ENCODE data around the gene CDK15.

Gene CDK15

DNA sequence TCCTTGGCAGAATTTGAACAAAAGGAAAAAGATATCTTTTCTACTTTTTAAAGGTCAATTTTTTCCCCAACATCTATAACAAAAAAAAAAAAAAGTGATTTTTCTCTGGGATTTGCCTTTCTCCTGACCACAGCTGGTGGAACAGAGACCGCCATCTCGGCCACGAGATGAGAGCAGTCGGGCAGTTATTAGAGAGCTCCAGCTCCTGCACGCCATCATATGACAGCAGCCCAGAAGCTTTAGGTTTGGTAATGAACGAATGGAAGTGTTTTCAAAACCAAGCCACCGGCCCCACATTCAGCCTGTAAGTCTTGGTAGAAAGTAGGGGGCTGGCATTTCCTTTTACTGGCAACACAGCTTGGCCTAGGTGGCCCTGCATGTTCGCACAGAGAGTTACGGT is 132.4 kb downstream of the CDK15 start:
- ChIA-PET CTCF (interaction anchor here (0.6 to 1.6 kb wide), 4 partner anchors 9 to 240 kb away, joined by 3 to 4 read pairs (median 3); no protein-coding TSS in a partner anchor), POLR2A (no interaction called here)
- H3K27ac ChIP-seq (ENCODE audit: extremely low read depth, low read depth, low read length), result no peak overlapping the region
- no peaks in the 10 kb centered on the region for H3K4me1 ChIP-seq (ENCODE audit: control insufficient read depth, insufficient read depth, low read length)
- no peak overlapping the region for H3K4me3 ChIP-seq (ENCODE audit: low read depth, low read length)
- TF ChIP-seq OVOL3 (tag by site-specific recombination; IDR thresholded peaks at IDR 0.05), result no peak
- H3K9me3 ChIP-seq (ENCODE audit: control insufficient read depth, insufficient read depth, low read depth, low read length), result no peaks in the 10 kb centered on the region
- H3K36me3 ChIP-seq (ENCODE audit: control insufficient read depth in 2 of 2, insufficient read depth in 1 of 2, low read length in 2 of 2), result no peaks in the 10 kb centered on the region

DNA sequence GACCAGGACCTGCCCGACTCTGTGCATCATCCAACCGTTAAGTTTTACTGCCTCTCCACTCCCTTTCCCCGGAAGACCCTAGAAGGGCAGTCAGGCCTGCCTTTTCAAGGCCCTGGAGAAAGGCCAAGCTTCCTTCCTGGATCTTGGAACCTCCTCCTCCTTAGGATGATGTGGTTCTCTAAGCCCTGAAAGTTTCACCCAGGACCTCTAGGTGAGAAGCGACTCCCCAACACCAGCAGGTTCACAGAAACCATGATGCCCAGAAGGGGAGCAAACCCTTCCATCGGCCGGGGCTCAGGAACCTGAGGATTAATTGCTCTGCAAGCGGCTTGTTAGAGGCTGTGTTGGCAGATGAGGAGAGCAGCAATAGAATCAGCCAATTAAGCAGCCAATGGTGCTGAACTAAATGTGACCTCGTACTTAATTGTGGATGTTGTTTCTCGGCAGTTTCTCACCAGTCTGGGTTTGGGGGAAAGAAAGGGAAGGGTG is 133.2 kb downstream of the CDK15 start:
- H3K9me3 ChIP-seq (ENCODE audit: control insufficient read depth, insufficient read depth, low read depth, low read length), result no peaks in the 10 kb centered on the region
- ChIA-PET CTCF (interaction anchor here (1.0 to 1.6 kb wide), 2 partner anchors 10 to 80 kb away, joined by 3 to 4 read pairs; no protein-coding TSS in a partner anchor), POLR2A (no interaction called here)
- no peaks in the 10 kb centered on the region for H3K4me1 ChIP-seq (ENCODE audit: control insufficient read depth, insufficient read depth, low read length)
- no peak overlapping the region for H3K27ac ChIP-seq (ENCODE audit: extremely low read depth, low read depth, low read length)
- no peak overlapping the region for H3K4me3 ChIP-seq (ENCODE audit: low read depth, low read length)
- no peaks in the 10 kb centered on the region for H3K36me3 ChIP-seq (ENCODE audit: control insufficient read depth in 2 of 2, insufficient read depth in 1 of 2, low read length in 2 of 2)
- TF ChIP-seq ZNF416 (tag by site-specific recombination; IDR thresholded peaks at IDR 0.05) (no peak), ZNF138 (tag by site-specific recombination; IDR thresholded peaks at IDR 0.05; ENCODE audit: borderline replicate concordance) (no peak), ZNF521 (tag by site-specific recombination; IDR thresholded peaks at IDR 0.05) (no peak), ZNF211 (tag by site-specific recombination; IDR thresholded peaks at IDR 0.05; ENCODE audit: low read depth) (no peak), ZBTB17 (tag by site-specific recombination; IDR thresholded peaks at IDR 0.05) (peak; percentile 37; the same call in 1 of the 2 replicates), ZNF433 (tag by site-specific recombination; IDR thresholded peaks at IDR 0.05; ENCODE audit: low read depth) (no peak), ZNF585B (tag by site-specific recombination; IDR thresholded peaks at IDR 0.05) (no peak)
- TF ChIP-seq, protein P1, sequence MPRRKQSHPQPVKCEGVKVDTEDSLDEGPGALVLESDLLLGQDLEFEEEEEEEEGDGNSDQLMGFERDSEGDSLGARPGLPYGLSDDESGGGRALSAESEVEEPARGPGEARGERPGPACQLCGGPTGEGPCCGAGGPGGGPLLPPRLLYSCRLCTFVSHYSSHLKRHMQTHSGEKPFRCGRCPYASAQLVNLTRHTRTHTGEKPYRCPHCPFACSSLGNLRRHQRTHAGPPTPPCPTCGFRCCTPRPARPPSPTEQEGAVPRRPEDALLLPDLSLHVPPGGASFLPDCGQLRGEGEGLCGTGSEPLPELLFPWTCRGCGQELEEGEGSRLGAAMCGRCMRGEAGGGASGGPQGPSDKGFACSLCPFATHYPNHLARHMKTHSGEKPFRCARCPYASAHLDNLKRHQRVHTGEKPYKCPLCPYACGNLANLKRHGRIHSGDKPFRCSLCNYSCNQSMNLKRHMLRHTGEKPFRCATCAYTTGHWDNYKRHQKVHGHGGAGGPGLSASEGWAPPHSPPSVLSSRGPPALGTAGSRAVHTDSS (tag by site-specific recombination; IDR thresholded peaks at IDR 0.05), result no peak

DNA sequence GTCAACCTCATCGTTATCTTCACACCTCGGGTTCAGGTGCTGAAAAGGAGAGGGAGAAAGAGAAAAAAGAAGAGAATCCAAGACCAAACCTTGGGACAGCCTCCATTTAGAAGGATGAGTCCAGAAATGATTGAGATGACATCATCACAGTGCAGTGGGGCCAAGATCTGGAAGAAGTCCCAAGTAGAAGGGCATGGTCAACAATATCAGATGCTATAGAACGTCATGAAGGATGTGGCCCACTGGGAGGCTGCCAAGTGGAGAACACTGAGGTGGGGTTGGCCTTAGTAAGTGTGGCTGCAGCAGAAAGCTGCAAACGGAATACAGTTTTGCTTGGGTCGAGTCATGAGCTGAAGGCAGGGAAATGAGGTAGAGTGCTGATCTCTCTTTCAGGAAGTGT is 136.2 kb downstream of the CDK15 start:
- no peaks in the 10 kb centered on the region for H3K9me3 ChIP-seq (ENCODE audit: control insufficient read depth, insufficient read depth, low read depth, low read length)
- H3K27ac ChIP-seq (ENCODE audit: extremely low read depth, low read depth, low read length), result no peak overlapping the region
- ChIA-PET CTCF (no interaction called here), POLR2A (no interaction called here)
- no peak overlapping the region for H3K4me3 ChIP-seq (ENCODE audit: low read depth, low read length)
- no peaks in the 10 kb centered on the region for H3K4me1 ChIP-seq (ENCODE audit: control insufficient read depth, insufficient read depth, low read length)
- no peaks in the 10 kb centered on the region for H3K36me3 ChIP-seq (ENCODE audit: control insufficient read depth in 2 of 2, insufficient read depth in 1 of 2, low read length in 2 of 2)
- TF ChIP-seq ZBTB21 (tag by site-specific recombination; IDR thresholded peaks at IDR 0.05) (peak; percentile 61; the same call in 1 of the 2 replicates), RBAK (tag by site-specific recombination; IDR thresholded peaks at IDR 0.05) (no peak), BCL11A (tag by site-specific recombination; IDR thresholded peaks at IDR 0.05; ENCODE audit: low read depth) (no peak), ZNF433 (tag by site-specific recombination; IDR thresholded peaks at IDR 0.05; ENCODE audit: low read depth) (no peak), ZNF791 (tag by site-specific recombination; IDR thresholded peaks at IDR 0.05) (no peak), ZNF629 (tag by site-specific recombination; IDR thresholded peaks at IDR 0.05) (peak; percentile 38; the same call in 1 of the 2 replicates)
- TF ChIP-seq, protein P2, sequence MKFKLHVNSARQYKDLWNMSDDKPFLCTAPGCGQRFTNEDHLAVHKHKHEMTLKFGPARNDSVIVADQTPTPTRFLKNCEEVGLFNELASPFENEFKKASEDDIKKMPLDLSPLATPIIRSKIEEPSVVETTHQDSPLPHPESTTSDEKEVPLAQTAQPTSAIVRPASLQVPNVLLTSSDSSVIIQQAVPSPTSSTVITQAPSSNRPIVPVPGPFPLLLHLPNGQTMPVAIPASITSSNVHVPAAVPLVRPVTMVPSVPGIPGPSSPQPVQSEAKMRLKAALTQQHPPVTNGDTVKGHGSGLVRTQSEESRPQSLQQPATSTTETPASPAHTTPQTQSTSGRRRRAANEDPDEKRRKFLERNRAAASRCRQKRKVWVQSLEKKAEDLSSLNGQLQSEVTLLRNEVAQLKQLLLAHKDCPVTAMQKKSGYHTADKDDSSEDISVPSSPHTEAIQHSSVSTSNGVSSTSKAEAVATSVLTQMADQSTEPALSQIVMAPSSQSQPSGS (tag by site-specific recombination; IDR thresholded peaks at IDR 0.05; ENCODE audit: low read depth), result peak; percentile 70
- TF ChIP-seq, protein P3, sequence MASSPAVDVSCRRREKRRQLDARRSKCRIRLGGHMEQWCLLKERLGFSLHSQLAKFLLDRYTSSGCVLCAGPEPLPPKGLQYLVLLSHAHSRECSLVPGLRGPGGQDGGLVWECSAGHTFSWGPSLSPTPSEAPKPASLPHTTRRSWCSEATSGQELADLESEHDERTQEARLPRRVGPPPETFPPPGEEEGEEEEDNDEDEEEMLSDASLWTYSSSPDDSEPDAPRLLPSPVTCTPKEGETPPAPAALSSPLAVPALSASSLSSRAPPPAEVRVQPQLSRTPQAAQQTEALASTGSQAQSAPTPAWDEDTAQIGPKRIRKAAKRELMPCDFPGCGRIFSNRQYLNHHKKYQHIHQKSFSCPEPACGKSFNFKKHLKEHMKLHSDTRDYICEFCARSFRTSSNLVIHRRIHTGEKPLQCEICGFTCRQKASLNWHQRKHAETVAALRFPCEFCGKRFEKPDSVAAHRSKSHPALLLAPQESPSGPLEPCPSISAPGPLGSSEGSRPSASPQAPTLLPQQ (tag by site-specific recombination; IDR thresholded peaks at IDR 0.05), result 0 out of 2 replicates have a peak, but pooled peaks have one; percentile 37
- TF ChIP-seq, protein P4, sequence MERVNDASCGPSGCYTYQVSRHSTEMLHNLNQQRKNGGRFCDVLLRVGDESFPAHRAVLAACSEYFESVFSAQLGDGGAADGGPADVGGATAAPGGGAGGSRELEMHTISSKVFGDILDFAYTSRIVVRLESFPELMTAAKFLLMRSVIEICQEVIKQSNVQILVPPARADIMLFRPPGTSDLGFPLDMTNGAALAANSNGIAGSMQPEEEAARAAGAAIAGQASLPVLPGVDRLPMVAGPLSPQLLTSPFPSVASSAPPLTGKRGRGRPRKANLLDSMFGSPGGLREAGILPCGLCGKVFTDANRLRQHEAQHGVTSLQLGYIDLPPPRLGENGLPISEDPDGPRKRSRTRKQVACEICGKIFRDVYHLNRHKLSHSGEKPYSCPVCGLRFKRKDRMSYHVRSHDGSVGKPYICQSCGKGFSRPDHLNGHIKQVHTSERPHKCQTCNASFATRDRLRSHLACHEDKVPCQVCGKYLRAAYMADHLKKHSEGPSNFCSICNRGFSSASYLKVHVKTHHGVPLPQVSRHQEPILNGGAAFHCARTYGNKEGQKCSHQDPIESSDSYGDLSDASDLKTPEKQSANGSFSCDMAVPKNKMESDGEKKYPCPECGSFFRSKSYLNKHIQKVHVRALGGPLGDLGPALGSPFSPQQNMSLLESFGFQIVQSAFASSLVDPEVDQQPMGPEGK (tag by site-specific recombination; IDR thresholded peaks at IDR 0.05), result no peak
- TF ChIP-seq, protein P5, sequence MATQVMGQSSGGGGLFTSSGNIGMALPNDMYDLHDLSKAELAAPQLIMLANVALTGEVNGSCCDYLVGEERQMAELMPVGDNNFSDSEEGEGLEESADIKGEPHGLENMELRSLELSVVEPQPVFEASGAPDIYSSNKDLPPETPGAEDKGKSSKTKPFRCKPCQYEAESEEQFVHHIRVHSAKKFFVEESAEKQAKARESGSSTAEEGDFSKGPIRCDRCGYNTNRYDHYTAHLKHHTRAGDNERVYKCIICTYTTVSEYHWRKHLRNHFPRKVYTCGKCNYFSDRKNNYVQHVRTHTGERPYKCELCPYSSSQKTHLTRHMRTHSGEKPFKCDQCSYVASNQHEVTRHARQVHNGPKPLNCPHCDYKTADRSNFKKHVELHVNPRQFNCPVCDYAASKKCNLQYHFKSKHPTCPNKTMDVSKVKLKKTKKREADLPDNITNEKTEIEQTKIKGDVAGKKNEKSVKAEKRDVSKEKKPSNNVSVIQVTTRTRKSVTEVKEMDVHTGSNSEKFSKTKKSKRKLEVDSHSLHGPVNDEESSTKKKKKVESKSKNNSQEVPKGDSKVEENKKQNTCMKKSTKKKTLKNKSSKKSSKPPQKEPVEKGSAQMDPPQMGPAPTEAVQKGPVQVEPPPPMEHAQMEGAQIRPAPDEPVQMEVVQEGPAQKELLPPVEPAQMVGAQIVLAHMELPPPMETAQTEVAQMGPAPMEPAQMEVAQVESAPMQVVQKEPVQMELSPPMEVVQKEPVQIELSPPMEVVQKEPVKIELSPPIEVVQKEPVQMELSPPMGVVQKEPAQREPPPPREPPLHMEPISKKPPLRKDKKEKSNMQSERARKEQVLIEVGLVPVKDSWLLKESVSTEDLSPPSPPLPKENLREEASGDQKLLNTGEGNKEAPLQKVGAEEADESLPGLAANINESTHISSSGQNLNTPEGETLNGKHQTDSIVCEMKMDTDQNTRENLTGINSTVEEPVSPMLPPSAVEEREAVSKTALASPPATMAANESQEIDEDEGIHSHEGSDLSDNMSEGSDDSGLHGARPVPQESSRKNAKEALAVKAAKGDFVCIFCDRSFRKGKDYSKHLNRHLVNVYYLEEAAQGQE (tag by site-specific recombination; IDR thresholded peaks at IDR 0.05), result no peak

Data from HEK293 (cell line).